SW 1271 (cell line): ENCODE data around the gene SLC25A33.

ENCODE experiments used
- DNase-seq, 2 experiments: peaks; one replicate each; lab custom pipeline; 2025; lab: John Stamatoyannopoulos, UW

SLC25A33 gene

DNA sequence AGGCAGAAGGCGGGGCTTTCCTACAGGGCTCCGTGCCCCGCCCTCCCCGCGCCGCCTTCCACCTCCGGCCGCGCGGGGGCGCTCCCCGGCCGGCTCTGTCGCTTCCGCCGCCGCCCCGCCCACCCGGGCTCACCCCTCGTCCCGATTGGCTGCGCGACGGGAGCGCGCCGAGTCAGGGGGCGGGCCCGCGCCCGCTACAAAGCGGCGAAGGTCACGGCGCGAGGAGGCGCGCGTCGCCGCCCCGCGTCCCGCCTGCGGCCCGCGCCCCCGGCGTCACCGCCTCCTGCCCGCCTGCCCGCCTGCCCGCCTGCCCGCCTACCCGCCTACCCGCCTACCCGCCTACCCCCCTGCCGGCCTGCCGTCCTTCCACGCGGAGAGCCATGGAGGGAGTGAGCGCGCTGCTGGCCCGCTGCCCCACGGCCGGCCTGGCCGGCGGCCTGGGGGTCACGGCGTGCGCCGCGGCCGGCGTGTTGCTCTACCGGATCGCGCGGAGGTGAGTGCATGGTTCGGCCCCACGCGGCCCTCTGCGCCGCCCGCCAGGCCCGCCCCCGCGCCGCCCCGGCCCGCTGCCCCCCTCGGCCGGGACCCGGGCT lies 49.4 kb downstream of the SLC25A33 start, which contains the start of gene TMEM201:
TSS of gene TMEM201 (plus strand) at position 361 of the 593 bp plus-strand sequence. CDS start at position 381, 20 bp downstream.
- DNase-seq = peak; percentile 15 to 81

DNA sequence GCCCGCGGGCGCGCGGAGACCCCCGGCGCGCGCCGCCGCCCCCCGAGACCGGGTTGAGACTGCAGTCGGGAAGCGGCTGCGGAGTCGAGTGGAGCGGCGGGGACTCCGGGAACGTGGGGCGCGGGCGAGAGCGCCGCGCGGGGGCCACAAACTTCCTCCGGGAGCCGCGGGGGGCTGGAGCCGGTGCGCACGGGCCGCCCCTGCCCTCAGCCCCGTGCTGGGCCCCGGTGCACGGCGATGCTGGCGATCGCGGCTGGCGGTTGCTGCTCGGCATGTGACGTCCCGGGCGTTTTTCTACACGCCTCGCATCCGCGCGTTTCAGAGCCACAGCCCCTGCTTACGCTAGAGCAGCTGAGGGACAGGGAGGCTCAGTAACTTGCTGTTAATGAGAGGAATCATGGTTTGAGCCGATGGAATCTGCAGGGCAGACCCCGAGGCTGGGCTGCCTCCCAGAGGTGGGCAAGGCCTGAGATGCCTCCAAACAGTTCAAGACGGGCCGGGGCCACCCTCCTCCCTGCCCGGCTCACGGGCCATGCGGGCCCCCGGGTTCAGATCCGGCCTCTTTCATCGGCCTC lies 50.0 kb downstream of the SLC25A33 start:
- DNase-seq = peak in 1 of 2 experiments; percentile 15

DNA sequence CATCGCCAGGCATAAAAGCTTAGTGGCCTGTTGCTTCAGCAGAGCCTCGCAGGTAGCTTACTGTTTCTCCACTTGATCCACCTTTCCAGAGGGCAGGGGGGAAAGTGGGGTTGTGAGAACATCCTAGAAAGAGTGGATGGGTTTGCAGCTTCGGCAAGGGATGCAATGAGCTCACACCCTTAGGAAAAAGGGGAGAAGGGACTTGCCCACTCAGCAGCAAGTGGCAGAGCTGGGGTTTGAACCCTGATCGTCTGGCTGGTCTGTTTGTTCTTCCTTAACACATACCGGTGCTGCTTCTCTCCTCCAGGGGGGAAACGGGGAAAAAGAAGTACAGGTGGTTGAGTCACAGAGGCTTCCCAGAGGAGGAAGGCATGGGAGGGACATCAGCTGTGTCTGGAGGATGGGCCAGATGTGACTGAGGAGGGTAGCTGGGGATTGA lies 50.5 kb downstream of the SLC25A33 start:
- DNase-seq = peak; percentile 12 to 15

DNA sequence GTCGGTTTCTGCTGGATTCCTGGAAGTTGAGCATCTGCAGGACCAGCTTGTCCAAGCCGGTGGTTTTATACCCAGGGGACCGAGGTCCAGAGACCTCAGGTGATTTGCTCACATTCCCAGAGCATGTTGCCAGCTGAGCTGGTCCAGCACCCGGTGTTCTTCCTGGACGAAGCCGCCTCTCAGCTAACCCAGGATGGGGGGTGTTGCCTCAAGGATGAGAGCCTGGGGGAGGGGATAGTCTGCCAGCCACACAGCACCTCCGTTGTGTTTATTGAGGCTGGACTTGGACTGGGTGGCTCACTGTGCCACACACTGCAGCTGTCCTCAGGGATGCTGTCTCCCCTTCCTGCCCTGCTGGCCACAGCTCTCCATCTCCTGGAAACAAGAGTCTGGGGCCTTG lies 50.9 kb downstream of the SLC25A33 start:
- DNase-seq = no peak

DNA sequence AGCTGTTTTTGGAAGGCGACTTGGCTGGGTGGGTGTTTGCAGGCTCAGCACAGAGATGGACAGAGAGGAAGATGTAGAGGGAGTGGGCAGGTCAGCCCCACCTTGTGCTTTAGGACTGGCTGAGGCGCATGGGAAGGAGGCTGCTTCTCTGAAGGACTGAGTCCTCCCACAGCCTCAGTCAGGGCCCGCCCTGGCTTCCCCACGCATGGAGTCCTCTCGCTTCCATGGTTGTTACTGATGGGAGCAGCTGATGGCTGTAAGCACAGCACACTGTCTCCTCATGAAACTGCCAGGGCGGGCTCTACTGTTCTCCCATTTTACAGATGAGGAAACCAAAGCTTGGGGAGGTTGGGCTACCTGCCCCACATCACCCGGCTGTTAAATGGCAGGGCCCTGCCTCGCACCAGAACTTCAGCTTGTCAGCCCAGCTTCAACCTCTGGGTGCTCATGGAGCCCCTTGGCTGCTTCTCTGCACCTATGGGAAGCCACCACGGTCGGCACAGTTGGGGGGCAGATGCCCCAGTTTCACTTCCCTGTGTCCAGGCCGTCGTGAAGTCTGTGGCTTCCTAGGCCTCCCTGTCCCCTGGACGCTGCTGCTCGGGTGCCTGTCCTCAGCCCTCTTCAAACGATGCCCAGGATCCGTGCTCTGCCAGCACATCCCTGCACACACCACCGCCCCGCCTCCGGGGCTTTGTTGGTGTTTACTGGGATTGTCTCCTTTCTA lies 51.8 kb downstream of the SLC25A33 start:
- no peak for DNase-seq

DNA sequence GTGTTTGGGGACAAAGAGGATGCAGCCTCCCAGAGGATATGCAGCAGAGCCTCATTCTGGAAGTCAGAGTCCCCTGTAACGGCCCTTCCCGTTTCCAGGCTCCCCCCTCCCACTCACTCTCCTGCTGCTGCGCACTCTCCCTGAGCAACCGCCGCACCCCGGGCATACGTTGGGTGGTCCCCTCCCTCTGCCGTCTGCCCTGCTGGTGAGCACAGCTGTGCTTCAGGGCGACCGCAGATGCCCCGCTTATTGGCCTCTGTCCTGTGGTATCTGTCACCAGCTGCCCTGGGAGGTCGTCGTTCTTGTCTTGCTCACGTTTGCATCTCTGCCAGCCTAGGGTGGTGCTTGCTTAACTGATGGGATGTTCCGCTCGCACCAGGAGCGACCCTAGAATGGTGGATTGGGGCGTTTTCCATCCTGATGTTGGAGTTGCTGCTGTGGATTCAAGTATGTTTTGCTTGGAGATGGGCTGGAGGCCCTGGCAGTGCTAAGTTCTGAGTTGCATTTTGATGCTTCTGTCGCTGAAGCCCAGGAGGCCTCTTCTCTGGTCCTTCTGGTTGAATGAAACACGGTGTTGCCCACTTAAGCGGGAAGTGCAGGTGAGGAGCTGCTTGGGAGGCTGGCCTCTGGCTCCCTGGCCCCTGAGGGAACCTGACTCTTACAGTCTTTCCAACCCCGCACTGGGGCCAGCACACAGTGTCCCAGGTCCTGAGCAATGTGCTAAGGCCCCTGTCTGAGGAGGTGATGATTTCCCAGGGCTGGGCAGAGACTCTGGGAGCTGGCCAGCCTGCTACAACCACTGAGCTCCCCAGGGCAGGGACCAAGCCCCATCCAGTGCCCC lies 52.6 kb downstream of the SLC25A33 start:
- no peak for DNase-seq

DNA sequence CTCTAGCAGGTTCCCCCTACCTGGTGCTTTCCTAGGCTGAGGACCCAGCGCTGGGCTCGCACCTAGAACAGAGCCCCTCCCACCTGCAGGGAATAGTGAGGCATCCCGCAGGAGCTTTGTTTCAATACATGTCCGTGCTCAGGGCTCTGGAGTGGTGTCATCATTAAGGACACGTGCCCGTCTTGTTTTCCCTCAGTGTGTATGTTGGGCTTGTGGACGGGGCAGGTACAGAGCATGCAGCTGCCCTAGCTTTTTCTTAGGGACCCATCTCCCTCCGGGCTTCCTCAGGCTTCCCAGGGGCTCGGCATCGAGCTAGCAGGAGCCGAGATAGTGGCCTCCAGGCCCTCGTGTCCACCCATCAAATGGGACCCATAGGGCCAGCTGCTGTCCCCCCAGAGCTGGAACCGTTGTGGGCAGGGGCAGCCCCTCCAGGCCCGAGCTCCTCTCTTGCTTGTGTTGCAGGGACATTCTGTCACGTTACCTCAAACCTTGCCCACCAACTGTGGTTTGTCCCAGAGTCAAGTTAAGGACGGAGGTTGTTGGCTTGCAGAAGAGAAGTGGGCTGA lies 53.3 kb downstream of the SLC25A33 start:
- no peak for DNase-seq

DNA sequence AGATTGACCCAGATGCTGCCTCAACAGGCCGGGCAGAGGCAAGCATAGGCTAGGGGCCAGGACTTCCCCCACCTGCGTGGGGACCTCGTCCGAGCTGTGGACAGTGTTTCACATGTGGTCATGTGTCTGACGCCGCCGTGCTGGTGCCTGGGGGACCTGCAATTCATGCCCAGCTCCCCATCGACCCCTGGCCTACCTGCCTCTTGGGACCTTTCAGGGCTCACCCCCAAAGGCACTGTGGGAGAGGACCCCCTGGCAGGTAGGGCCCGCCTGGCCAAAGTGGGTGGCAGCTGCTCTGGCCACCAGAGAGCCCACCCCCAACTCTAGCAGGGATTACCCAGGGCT lies 53.9 kb downstream of the SLC25A33 start:
- no peak for DNase-seq

DNA sequence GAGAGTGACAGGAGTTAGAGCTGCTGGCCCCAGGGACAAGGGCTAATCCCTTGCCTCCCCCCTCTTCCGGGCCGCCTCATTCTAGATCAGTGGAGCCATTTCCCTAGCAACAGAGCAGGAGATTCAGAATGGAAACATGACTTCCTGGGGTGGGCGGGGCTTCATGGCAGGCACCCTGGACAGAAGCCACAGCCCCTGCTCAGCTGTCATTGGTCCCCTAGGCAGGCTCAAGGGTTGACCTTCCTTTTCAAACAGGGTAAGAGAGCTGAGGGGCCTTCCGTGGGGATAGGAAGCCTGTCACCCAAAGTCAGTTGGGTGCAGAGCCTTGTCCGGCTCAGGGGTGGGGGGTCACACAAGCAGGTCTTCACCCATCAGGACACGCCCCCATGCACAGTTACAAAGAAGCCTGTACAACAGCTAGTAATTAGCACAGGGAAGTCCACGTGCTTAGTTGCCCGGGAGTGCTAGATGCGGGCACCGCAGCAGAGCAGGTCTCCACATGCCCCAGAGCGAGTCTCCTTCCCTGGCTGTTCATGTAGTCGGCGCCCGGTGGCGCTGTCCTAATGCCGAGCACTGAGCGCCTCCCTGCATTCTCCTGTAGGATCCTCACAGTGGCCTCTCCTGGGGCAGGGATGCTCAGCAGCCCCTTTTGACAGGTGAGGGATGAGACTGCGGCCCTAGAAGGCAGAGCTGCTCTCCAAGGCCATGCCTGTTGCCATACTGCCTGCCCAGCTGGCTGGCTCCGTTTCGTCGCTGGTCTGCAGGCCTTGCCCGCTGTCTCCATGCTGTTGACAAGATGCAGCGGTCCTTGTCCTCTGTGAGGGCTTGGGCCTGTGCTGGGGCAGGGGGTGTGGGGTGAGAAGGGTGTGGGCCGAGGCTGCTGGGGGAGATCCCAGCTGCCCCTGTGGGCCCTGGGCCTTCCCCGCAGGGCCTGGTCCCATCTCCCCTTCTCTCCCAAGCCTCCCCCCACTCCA lies 54.5 kb downstream of the SLC25A33 start:
- peak in 1 of 2 experiments; percentile 13 for DNase-seq

DNA sequence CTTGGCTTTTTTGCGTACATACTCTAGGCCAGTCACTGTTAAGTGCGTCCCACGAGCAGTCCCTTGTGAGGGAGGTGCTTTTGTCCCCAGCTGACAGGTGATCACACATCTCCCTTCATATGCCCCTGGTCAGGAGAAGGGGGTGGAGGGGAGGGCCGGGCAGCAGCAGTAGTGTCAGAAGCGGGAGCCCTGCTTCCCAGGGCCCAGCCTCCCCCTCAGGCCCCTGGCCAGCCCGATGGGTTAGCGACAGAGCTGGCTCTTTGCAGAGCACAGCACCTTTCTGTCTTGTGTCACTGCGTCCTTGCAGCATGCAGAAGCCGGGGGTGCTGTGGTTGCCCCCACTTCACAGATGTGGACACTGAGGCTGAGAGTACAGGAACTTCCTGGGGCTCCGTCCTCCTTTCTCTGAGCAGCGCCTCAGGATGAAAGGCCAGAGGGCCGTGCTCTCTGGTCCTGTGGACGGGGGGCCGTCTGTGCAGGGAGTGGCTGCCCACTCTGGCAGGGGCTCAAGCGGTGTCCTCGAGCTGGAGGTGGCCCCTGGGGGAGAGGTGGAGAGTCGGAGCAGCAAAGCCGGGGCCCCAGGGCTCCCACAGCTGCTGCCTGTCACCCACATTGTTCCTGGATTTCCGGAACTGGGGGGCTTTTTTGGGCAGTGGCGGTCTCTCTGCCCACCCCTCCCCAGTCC lies 55.3 kb downstream of the SLC25A33 start:
- no peak for DNase-seq

DNA sequence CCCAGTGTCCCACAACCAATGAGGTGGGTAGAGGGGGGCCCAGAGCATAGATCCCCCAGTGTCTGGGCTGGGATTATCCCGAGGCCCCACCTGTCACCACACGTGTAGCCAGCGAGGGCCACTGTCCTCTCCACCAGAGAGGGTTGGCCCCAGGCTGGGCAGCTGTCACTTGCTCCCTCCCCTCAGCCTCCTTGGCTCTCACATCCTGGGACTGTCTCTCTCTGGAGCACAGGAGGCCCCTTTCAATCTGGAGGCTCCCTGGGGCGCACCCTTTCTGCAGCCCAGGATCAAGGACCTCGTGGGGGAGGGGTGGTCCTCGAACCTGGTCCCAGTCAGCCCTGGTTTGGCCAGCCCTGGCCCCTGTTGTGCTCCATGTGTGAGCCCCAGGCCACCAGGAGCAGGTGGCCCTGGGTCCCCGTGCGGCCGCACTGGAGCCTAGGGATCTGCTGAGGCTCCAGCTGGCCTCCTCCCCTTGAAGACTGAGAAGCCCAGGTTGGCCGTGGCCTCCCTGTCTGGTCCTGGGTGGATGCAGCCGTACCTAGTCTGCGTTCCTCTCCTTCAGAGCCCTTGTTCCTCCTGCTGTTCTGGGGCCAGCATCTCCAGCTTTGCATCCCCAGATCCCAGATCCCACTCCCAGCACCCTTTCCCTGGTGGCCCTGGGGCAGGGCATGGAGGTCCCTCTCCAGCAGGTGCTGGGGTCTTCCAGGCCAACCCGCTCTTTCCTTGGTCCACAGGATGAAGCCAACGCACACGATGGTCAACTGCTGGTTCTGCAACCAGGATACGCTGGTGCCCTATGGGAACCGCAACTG lies 56.1 kb downstream of the SLC25A33 start:
- DNase-seq = no peak

DNA sequence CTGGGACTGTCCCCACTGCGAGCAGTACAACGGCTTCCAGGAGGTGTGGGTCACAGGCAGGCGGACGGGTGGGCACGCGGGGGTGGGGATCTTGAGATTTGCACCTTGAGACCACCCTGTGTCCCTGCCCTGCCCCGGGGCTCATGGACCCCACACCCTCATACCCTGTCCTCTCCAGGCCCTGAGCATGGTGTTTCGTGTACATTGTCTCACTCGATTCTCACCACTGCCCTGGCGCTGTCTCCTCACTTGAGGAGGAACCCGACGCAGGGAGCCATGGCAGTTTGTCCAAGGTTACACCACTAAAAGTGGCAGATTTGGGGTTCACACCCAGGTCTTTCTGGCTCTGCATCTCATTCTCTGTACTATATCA lies 56.7 kb downstream of the SLC25A33 start:
- no peak for DNase-seq

DNA sequence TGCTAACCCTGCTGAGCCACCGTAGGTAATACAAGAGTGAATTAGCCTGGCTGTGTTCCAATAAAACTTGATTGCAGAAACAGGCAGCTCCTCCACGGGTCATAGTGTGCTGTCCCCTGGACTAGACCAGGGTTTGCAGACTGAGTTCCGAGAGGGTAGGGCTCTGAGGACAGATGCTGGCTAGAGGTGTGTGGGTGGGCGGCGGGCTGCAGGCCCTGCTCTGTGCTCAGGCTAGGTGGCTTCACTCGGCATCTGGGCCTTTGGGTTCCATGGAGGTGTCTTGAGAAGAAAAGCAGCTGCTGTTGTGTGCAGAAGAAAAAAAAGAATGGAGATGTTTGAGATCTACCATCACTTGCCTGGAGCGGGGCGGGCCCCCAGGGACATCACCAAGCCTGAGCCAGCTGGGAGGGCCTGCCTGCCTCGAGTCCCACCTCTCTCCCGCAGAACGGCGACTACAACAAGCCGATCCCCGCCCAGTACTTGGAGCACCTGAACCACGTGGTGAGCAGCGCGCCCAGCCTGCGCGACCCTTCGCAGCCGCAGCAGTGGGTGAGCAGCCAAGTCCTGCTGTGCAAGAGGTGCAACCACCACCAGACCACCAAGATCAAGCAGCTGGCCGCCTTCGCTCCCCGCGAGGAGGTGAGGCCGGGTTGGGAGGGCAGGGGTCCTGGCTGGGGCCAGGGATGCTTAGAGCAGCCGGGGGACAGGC lies 57.3 kb downstream of the SLC25A33 start:
- no peak for DNase-seq

DNA sequence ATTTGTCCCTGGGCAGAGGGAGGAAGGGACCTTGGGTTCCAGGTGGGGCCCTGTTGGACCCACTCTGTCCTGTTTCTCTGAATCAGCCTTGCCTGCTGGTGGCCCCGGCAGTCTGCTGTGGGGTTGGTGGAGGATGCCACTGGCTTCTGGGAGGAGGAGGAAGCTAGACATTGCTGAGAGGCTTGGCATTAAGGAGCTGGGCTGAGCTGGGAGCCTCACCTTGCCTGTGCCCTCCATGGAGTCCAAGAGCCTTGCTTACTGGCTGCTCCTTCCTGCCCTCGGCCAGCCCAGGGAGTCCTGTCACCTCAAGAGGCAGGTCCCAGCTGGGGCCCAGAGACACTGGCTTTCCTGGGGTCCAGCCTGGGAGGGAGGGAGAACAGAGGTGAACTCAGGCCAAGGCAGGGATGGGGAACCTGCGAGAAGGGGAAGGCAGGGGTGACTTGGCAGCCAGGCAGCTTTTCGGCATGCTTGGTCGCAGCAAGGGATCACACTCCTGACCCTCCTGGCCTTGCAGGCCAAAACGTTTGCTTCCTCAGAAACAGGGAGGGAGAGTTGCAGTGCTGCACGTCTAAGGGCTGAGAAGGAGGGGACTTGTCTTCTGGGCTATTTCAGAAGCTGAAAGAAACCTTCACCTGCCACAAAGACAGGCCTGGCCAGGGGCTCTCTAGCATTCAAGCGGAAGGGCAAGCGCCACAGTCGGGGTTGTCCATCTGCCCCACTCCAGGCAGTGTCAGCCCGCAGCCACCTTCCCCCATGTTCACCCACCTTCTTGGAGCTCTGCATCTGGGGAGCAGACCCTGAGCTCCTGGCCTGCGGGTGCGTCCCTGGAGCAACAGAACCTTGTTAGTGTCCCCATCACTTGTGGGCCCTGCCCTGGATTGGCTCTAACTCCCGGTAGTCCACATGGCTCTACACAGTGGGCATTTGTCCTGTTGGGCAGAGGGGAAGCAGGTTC lies 58.4 kb downstream of the SLC25A33 start:
- no peak for DNase-seq

DNA sequence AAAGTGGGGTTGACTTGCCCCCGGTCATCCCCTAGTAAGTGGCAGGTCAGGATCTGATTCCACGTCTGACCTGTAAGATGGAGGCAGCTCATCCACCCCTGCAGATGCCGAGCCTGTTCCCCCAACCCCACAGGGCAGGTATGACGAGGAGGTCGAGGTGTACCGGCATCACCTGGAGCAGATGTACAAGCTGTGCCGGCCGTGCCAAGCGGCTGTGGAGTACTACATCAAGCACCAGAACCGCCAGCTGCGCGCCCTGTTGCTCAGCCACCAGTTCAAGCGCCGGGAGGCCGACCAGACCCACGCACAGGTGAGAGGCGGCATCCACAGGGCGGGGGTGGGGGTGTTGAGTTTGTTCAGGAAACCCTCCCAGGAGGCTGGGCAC lies 59.0 kb downstream of the SLC25A33 start:
- no peak for DNase-seq

DNA sequence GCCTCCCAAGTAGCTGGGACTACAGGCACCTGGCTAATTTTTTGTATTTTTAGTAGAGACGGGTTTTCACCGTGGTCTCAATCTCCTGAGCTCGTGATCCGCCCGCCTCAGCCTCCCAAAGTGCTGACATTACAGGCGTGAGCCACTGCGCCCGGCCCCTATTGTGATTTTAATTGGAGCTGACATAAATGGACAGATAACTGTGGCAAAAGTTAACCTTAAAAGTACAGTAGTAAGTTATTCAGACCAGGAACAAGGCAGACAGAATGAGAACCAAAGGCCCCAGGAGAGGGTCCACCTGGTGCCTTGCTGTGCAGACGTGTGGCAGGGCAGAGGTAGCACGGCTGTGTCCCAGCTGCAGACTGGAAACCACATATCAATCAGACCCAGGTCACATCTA lies 60.5 kb downstream of the SLC25A33 start:
- no peak for DNase-seq
